Measurements from ENCODE around the gene TIMM21. TPM values are rescaled to one million over a fixed set of nuclear protein-coding genes. Genes with fewer than 3 reads are reported as not detected.

The TIMM21 gene
- total RNA-seq, 4 donors from 2014 or later: 10.5 to 38.1 (median 22.0) TPM

DNA sequence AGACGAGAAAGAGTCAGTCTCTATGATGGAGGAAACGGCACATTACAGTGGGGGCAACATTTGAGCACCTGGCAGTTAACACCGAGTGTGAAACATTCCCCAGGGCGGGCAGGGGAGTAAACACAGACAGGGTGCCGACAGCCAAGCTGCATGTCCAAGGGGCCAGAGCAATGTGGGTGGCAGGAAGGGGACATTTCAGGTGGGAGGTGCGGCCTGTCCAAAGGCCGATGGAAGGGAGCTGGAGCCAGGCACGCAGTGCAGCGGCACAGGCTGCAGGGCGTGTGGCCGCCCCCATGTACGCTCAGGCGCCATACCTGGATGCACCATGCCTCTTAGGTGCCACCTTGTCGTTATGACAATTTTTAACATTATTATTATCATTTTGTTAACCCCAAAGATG, 43.3 kb downstream of the TIMM21 start:
- 85 to 90% methylated on average over 11 to 14 of the region's 14 CpGs for WGBS, 2 donors (ENCODE audit: low coverage in 1 of 2)
- no peaks in the 10 kb centered on the region for H3K36me3 ChIP-seq
- DNase-seq: no peak
- no peaks in the 10 kb centered on the region for H3K27me3 ChIP-seq
- H3K4me3 ChIP-seq: no peak overlapping the region
- no peak overlapping the region for H3K27ac ChIP-seq
- in situ Hi-C loops (cut with MboI; ENCODE audit: low pct_ligation_motif_present in 1 of 4, low pct_unique_long_range_greater_than_20kb in 1 of 4, low sequenced_read_pairs in 3 of 4) (loop anchor here in 3 of 4 donors (10.0 to 25.0 kb wide), 4 partner anchors 143 to 371 kb away; no protein-coding TSS in a partner anchor), intact Hi-C loops (cut with DNase I; ENCODE audit: low total_unique reads) (loop anchor here (10.0 kb wide), 1 partner anchor 363 kb away; no protein-coding TSS in a partner anchor)
- peaks cover 0 to 7% (median 0%) of the 10 kb centered on the region in 4 donors for H3K4me1 ChIP-seq
- H3K9me3 ChIP-seq: no peaks in the 10 kb centered on the region
- TF ChIP-seq POLR2A (IDR thresholded peaks at IDR 0.05) (no peak), POLR2AphosphoS5 (IDR thresholded peaks at IDR 0.05) (no peak), EP300 (IDR thresholded peaks at IDR 0.05; ENCODE audit: low read depth) (no peak)
- TF ChIP-seq, protein P1, sequence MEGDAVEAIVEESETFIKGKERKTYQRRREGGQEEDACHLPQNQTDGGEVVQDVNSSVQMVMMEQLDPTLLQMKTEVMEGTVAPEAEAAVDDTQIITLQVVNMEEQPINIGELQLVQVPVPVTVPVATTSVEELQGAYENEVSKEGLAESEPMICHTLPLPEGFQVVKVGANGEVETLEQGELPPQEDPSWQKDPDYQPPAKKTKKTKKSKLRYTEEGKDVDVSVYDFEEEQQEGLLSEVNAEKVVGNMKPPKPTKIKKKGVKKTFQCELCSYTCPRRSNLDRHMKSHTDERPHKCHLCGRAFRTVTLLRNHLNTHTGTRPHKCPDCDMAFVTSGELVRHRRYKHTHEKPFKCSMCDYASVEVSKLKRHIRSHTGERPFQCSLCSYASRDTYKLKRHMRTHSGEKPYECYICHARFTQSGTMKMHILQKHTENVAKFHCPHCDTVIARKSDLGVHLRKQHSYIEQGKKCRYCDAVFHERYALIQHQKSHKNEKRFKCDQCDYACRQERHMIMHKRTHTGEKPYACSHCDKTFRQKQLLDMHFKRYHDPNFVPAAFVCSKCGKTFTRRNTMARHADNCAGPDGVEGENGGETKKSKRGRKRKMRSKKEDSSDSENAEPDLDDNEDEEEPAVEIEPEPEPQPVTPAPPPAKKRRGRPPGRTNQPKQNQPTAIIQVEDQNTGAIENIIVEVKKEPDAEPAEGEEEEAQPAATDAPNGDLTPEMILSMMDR (IDR thresholded peaks at IDR 0.05): no peak

DNA sequence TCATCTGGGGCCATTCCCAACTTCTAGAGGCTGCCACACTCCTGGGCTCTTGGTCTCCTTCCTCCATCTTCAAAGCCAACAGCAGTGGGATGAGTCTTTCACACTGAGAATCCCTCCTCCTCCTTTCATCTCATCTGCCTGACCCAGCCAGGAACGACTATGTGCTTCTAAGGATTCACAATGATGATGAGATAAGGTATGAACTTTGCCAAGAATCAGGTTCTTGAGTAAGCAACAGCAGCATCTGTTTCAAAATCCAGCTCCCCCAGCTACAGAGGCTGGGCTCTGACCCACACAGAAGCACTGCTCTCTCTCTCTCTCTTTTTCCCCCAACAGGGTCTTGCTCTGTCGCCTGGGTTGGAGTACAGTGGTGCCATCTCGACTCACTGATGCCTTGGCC, 46.4 kb downstream of the TIMM21 start:
- Histone ChIP-seq H3K36me3 (no peaks in the 10 kb centered on the region), H3K4me3 (no peak overlapping the region), H3K4me1 (peaks cover 0 to 24% (median 10%) of the 10 kb centered on the region in 4 donors), H3K27ac (no peak overlapping the region), H3K9me3 (no peaks in the 10 kb centered on the region), H3K27me3 (no peaks in the 10 kb centered on the region)
- no peak for DNase-seq
- 55% methylated on average over 3 of the region's 3 CpGs; no CpG with 5 or more reads in 1 of the 2 donors for WGBS, 2 donors (ENCODE audit: low coverage in 1 of 2)
- in situ Hi-C loops (cut with MboI; ENCODE audit: low pct_ligation_motif_present in 1 of 4, low pct_unique_long_range_greater_than_20kb in 1 of 4, low sequenced_read_pairs in 3 of 4) (loop anchor here (5.0 to 25.0 kb wide), 5 partner anchors 140 to 368 kb away; no protein-coding TSS in a partner anchor), intact Hi-C loops (cut with DNase I; ENCODE audit: low total_unique reads) (loop anchor here (5.0 to 10.0 kb wide), 2 partner anchors 148 to 360 kb away; no protein-coding TSS in a partner anchor)
- TF ChIP-seq POLR2AphosphoS5 (IDR thresholded peaks at IDR 0.05) (no peak), POLR2A (IDR thresholded peaks at IDR 0.05) (no peak)
- TF ChIP-seq, protein P1 (IDR thresholded peaks at IDR 0.05): no peak

DNA sequence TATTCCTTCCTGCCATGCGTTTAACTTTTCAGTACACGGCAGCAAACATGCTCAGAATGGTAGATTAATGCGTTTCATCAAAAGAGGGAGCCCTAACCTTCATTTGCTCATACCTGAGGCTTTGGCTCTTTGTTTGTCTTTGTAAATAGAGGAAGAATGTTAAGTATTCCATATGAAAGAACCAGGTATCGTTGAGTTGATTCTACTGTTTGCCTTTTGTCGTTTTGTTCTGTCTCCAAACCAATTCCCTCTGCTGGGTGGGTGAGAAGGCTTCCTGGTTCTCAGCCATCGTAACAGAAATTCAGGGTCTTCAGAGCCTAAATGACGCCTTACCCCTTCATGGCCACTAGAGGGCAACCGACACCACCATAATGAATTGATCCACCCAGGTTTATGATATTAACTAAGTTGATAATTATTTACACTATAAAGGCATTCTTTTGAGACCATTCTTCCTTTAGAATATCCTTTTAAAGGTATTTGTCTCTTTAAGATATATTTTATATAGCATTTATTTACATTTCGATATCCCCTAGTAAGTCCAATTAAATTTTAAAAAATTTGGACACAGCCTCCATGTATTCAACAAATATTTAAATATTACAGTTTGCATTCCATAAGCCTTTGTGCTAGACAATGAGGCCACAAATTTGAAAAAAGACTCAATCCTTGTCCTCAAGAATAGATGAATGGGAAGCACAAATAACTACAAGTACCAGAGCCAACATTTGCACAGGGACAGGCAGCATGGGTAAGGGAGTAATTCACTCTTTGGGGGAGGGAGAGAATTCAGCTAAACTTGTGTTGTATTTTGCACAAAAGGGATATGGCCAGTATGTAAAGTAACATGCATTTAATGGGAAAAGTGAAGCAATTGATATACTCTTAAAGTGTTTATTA, 48.1 kb downstream of the TIMM21 start:
- 3% methylated on average over 5 to 9 of the region's 9 CpGs for WGBS, 2 donors (ENCODE audit: low coverage in 1 of 2)
- in situ Hi-C loops (cut with MboI; ENCODE audit: low pct_ligation_motif_present in 1 of 4, low pct_unique_long_range_greater_than_20kb in 1 of 4, low sequenced_read_pairs in 3 of 4) (loop anchor here (5.0 to 25.0 kb wide), 5 partner anchors 138 to 366 kb away; no protein-coding TSS in a partner anchor), intact Hi-C loops (cut with DNase I; ENCODE audit: low total_unique reads) (loop anchor here (5.0 to 10.0 kb wide), 2 partner anchors 146 to 358 kb away; no protein-coding TSS in a partner anchor)
- no peaks in the 10 kb centered on the region for H3K36me3 ChIP-seq
- no peaks in the 10 kb centered on the region for H3K27me3 ChIP-seq
- peak; percentile 39 for DNase-seq
- peaks cover 0 to 24% (median 10%) of the 10 kb centered on the region in 4 donors for H3K4me1 ChIP-seq
- H3K4me3 ChIP-seq: peak overlapping the region in 3 of 4 donors; percentile 11 to 41 (median 19)
- H3K9me3 ChIP-seq: no peaks in the 10 kb centered on the region
- TF ChIP-seq POLR2AphosphoS5 (IDR thresholded peaks at IDR 0.05): no peak
- TF ChIP-seq, protein P1 (IDR thresholded peaks at IDR 0.05): peak; percentile 89 to 97 (median 95)
- peak overlapping the region in 2 of 4 donors; percentile 30 to 32 for H3K27ac ChIP-seq

DNA sequence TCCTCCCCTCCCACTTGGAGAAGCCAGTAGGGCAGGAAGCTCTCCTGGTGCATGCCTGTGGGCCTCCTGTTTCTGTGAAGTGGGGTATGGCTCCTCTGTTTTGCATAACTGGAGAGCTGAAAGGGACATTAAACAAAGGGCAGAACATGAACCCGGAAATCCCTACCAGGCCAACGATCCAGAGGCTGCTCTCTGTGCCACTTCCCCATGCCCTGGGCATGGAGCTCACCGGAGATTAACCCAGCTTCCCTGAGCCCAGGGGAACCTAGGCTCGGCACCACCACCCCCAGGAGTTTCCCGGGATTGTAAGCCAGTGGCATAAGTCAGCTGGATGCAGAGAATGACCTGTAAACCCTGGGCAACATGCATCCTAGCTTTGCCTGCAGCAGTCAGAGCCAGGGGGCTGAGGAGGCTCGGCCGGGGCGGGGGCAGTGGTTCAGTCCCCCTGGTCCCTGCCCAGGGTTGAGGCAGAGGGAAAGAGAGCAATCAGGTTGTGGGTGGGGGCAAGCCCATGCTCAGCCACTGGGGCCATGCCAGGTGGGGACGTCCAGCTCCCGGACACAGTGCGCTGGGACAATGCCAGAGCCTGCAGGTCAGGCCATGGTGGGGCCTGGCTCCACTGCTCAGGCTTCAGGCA, 49.5 kb downstream of the TIMM21 start:
- peak overlapping the region; percentile 32 to 57 (median 45) for H3K27ac ChIP-seq
- in situ Hi-C loops (cut with MboI; ENCODE audit: low pct_ligation_motif_present in 1 of 4, low pct_unique_long_range_greater_than_20kb in 1 of 4, low sequenced_read_pairs in 3 of 4): loop anchor here (5.0 to 25.0 kb wide), 5 partner anchors 137 to 364 kb away; no protein-coding TSS in a partner anchor
- DNase-seq: peak; percentile 47

More for the DNA sequence above, 49.5 kb downstream of the TIMM21 start:
- intact Hi-C loops (cut with DNase I; ENCODE audit: low total_unique reads): loop anchor here (5.0 to 10.0 kb wide), 2 partner anchors 144 to 357 kb away; no protein-coding TSS in a partner anchor
- TF ChIP-seq, protein P1 (IDR thresholded peaks at IDR 0.05): no peak
- no peak for TF ChIP-seq EP300 (IDR thresholded peaks at IDR 0.05; ENCODE audit: low read depth)
- TF ChIP-seq POLR2AphosphoS5 (IDR thresholded peaks at IDR 0.05): peak in 1 of 3 donors; percentile 9
- peak; percentile 26 for TF ChIP-seq POLR2A (IDR thresholded peaks at IDR 0.05)
- Histone ChIP-seq H3K4me1 (peaks cover 0 to 24% (median 10%) of the 10 kb centered on the region in 4 donors), H3K4me3 (no peak overlapping the region), H3K9me3 (no peaks in the 10 kb centered on the region), H3K27me3 (no peaks in the 10 kb centered on the region), H3K36me3 (no peaks in the 10 kb centered on the region)
- WGBS, 2 donors (ENCODE audit: low coverage in 1 of 2): 70% methylated on average over 10 of the region's 11 CpGs; no CpG with 5 or more reads in 1 of the 2 donors

Data from transverse colon (tissue), 4 donors.